Suprapubic skin (tissue), 4 donors: ENCODE measurements around the gene RHBDD2. TPM values are rescaled to one million over a fixed set of nuclear protein-coding genes. Genes with fewer than 3 reads are reported as not detected.

ENCODE experiments used
- DNase-seq, 2 donors: peaks; one replicate each; pipeline ENCODE4 v3.0.0-alpha.2; 2019; ENCODE audit warnings: low spot score in 2 of 2
- H3K27ac ChIP-seq: fragments of 200-600 bp; sonication (generic); one replicate; pipeline ENCODE4 v1.5.1; 2019
- H3K27me3 ChIP-seq: fragments of 200-600 bp; sonication (generic); one replicate; pipeline ENCODE4 v1.5.1; 2019
- H3K36me3 ChIP-seq: fragments of 200-600 bp; sonication (generic); one replicate; pipeline ENCODE4 v1.5.1; 2019
- H3K4me1 ChIP-seq: fragments of 200-600 bp; sonication (generic); one replicate; pipeline ENCODE4 v1.5.1; 2019
- H3K4me3 ChIP-seq: fragments of 200-600 bp; sonication (generic); one replicate; pipeline ENCODE4 v1.5.1; 2019; ENCODE audit warnings: mild to moderate bottlenecking
- H3K9me3 ChIP-seq: fragments of 200-600 bp; sonication (generic); one replicate; pipeline ENCODE4 v1.5.1; 2019
- CTCF ChIP-seq, 2 donors: fragments of 200-600 bp in 1 of 2; fragments of 450-650 bp in 1 of 2; sonication (generic) in 1 of 2; IDR thresholded peaks; one replicate each; pipeline ENCODE4 v1.5.1; 2016 to 2019; ENCODE audit warnings: antibody characterized with exemption in 2 of 2, mild to moderate bottlenecking in 1 of 2, moderate library complexity in 1 of 2
- EP300 ChIP-seq: sonication (generic); formaldehyde crosslinking; IDR thresholded peaks from one replicate; pipeline ENCODE4 v1.6.1; 2017; ENCODE audit warnings: antibody characterized with exemption
- POLR2A ChIP-seq, 2 donors: fragments of 450-650 bp; IDR thresholded peaks; one replicate each; pipeline ENCODE4 v1.6.1; 2017; ENCODE audit warnings: antibody characterized with exemption in 2 of 2, mild to moderate bottlenecking in 2 of 2, moderate library complexity in 2 of 2
- POLR2AphosphoS5 ChIP-seq, 3 donors: sonication (generic); formaldehyde crosslinking; IDR thresholded peaks; one replicate each; pipeline ENCODE4 v1.6.1; 2017; ENCODE audit warnings: antibody characterized with exemption in 3 of 3
- WGBS: methylation state at CpG from one replicate; pipeline ENCODE4 v1.1.5; 2018; 5-methylcytosine and 5-hydroxymethylcytosine counted together
- total RNA-seq, 4 donors: library from RNA; depleted of rRNA; stranded (reverse); fragments of >200 nt; gene quantifications; one replicate each; pipeline ENCODE4 v1.1.0, GENCODE V29; 2016

The RHBDD2 gene
- total RNA-seq, 4 donors from 2014 or later, result 28.3 to 63.1 (median 49.8) TPM

DNA sequence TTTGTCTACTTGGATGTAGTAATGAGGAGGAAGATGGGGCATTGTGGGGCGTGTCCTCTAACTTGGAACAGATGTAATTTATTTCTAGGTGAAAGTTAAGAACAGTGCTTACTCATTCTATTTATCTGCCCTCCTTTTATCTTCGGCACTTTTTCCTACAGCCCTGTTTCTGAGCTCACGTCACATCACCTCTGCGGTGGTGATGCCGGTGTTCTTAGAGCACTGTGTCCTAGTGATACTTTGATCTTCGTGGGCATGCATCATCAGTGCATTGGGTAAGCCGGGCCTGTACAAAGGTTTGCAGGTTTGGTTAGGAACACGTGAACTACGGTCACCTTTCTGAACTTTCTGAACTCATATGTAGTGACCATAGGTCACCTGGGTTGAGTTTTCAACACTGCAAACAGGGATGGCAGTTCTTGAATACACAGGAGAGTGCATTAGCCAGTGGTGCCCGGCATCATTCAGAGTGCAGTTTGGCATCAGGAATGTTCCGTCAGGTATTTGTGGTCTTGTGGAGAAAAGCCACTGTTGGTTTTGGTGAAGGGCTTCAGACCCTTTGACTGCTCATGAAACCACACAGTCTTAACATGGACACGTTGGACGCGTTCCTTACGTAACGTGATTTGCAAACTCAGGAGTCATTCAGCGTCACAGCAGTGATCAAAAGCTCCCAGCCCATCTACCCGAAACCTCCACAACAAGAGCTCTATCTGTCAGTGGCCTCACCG lies 41.8 kb downstream of the RHBDD2 start:
- DNase-seq, result no peak
- no peaks in the 10 kb centered on the region for H3K9me3 ChIP-seq
- peaks cover 40% of the 10 kb centered on the region for H3K4me1 ChIP-seq
- no peaks in the 10 kb centered on the region for H3K27me3 ChIP-seq
- WGBS, result 82% methylated on average over 19 of the region's 19 CpGs
- TF ChIP-seq EP300 (no peak), CTCF (IDR thresholded peaks at IDR 0.05) (no peak), POLR2A (IDR thresholded peaks at IDR 0.05) (no peak), POLR2AphosphoS5 (IDR thresholded peaks at IDR 0.05) (no peak)
- H3K36me3 ChIP-seq, result no peaks in the 10 kb centered on the region
- no peak overlapping the region for H3K4me3 ChIP-seq
- H3K27ac ChIP-seq, result no peak overlapping the region

GRCh38 chr7:75921479-75921878 lies 42.6 kb downstream of the RHBDD2 start:
- WGBS, result 83% methylated on average over 14 of the region's 14 CpGs
- no peak for DNase-seq
- H3K27ac ChIP-seq, result no peak overlapping the region
- no peak overlapping the region for H3K4me3 ChIP-seq
- H3K4me1 ChIP-seq, result peaks cover 35% of the 10 kb centered on the region
- no peaks in the 10 kb centered on the region for H3K9me3 ChIP-seq
- H3K27me3 ChIP-seq, result no peaks in the 10 kb centered on the region
- H3K36me3 ChIP-seq, result no peaks in the 10 kb centered on the region
- TF ChIP-seq CTCF (IDR thresholded peaks at IDR 0.05) (no peak), POLR2AphosphoS5 (IDR thresholded peaks at IDR 0.05) (no peak)

GRCh38 chr7:75922966-75923603 lies 44.3 kb downstream of the RHBDD2 start:
- H3K4me3 ChIP-seq, result no peak overlapping the region
- TF ChIP-seq POLR2A (IDR thresholded peaks at IDR 0.05) (no peak), POLR2AphosphoS5 (IDR thresholded peaks at IDR 0.05) (no peak), EP300 (no peak), CTCF (IDR thresholded peaks at IDR 0.05) (no peak)
- H3K9me3 ChIP-seq, result no peaks in the 10 kb centered on the region
- no peak overlapping the region for H3K27ac ChIP-seq
- 82% methylated on average over 8 of the region's 9 CpGs for WGBS
- H3K27me3 ChIP-seq, result no peaks in the 10 kb centered on the region
- H3K4me1 ChIP-seq, result peaks cover 27% of the 10 kb centered on the region
- no peaks in the 10 kb centered on the region for H3K36me3 ChIP-seq
- DNase-seq, result no peak

DNA sequence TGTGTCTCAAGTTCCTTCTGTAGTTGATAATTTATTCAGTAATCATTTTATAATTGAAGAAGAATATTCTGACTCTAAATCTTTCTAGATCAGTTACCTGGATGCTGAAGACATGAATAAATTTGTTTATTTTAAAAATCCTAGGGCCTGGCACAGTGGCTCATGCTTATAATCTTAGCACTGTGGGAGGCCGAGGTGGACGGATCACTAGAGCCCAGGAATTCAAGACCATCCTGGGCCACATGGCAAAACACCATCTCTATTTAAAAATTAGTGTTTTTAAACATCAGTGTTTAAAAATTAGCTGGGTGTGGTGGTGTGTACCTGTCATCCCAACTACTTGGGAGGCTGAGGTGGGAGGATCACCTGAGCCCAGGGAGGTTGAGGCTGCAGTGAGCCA lies 45.4 kb downstream of the RHBDD2 start:
- no peak for DNase-seq
- 87% methylated on average over 2 of the region's 2 CpGs for WGBS
- Histone ChIP-seq H3K4me3 (no peak overlapping the region), H3K9me3 (no peaks in the 10 kb centered on the region), H3K36me3 (no peaks in the 10 kb centered on the region), H3K27ac (no peak overlapping the region), H3K27me3 (no peaks in the 10 kb centered on the region), H3K4me1 (peaks cover 23% of the 10 kb centered on the region)
- TF ChIP-seq EP300, result no peak
- TF ChIP-seq CTCF (IDR thresholded peaks at IDR 0.05), result no peak
- TF ChIP-seq POLR2A (IDR thresholded peaks at IDR 0.05), result no peak
- no peak for TF ChIP-seq POLR2AphosphoS5 (IDR thresholded peaks at IDR 0.05)

DNA sequence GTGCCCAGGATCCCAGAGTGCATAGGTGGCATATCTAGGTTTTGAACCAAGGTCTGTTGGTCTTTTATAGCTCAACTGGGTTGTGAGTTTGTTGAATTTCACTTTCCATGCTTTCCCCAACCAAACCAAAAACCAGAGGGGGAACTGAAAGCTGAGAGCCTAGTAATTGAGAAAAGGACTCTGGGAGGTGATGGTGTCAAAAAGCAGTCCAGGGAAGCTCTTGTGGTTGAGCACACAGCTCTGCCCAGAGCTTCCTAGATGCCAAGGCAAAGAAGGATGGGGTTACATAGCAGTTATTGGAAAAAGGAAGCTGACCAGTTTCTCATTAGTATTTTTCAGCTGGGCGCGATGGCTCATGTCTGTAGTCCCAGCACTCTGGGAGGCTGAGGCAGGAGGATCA lies 46.1 kb downstream of the RHBDD2 start:
- H3K9me3 ChIP-seq, result no peaks in the 10 kb centered on the region
- DNase-seq, result no peak
- no peak overlapping the region for H3K4me3 ChIP-seq
- peaks cover 23% of the 10 kb centered on the region for H3K4me1 ChIP-seq
- H3K36me3 ChIP-seq, result no peaks in the 10 kb centered on the region
- 97% methylated on average over 2 of the region's 2 CpGs for WGBS
- H3K27me3 ChIP-seq, result no peaks in the 10 kb centered on the region
- TF ChIP-seq EP300, result no peak
- no peak for TF ChIP-seq CTCF (IDR thresholded peaks at IDR 0.05)
- no peak overlapping the region for H3K27ac ChIP-seq
